C4-2B (cell line): Measurements from ENCODE around the gene CMTM2.

Source experiments
- H3K27ac ChIP-seq: fragments of 450-650 bp; 2 replicates; pipeline ENCODE4 v1.5.1; 2017
- ZFX ChIP-seq: fragments of 450-650 bp; IDR thresholded peaks from 2 replicates; pipeline ENCODE4 v1.6.1; 2017
- TF ChIP-seq, protein P1 (sequence below): fragments of 450-650 bp; conservative IDR thresholded peaks from 2 replicates; pipeline ENCODE4 v1.5.1; 2017; ENCODE audit warnings: mild to moderate bottlenecking

Gene CMTM2

DNA sequence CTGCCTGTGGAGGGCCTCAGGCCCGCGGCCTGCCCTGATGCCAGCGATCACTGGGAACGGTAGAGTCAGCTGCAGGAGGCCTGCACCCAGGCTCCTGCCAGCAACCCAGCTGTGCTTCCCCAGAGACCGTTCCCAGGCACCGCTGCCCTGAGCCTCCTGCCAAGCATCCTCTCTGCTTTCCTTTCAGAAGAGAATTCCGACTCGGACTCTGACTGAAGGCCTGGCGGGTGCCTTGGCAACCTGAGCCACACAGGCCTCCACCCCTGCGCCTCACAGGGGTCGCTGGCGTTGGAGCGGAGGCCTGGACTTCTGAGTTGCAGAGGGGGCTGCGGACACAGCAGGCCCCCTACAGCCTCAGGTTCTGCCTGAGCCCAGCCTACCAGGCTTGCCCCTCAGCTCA lies 33.2 kb downstream of the CMTM2 start:
- no peak overlapping the region for H3K27ac ChIP-seq
- TF ChIP-seq, protein P1, sequence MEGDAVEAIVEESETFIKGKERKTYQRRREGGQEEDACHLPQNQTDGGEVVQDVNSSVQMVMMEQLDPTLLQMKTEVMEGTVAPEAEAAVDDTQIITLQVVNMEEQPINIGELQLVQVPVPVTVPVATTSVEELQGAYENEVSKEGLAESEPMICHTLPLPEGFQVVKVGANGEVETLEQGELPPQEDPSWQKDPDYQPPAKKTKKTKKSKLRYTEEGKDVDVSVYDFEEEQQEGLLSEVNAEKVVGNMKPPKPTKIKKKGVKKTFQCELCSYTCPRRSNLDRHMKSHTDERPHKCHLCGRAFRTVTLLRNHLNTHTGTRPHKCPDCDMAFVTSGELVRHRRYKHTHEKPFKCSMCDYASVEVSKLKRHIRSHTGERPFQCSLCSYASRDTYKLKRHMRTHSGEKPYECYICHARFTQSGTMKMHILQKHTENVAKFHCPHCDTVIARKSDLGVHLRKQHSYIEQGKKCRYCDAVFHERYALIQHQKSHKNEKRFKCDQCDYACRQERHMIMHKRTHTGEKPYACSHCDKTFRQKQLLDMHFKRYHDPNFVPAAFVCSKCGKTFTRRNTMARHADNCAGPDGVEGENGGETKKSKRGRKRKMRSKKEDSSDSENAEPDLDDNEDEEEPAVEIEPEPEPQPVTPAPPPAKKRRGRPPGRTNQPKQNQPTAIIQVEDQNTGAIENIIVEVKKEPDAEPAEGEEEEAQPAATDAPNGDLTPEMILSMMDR = no peak
- no peak for TF ChIP-seq ZFX

DNA sequence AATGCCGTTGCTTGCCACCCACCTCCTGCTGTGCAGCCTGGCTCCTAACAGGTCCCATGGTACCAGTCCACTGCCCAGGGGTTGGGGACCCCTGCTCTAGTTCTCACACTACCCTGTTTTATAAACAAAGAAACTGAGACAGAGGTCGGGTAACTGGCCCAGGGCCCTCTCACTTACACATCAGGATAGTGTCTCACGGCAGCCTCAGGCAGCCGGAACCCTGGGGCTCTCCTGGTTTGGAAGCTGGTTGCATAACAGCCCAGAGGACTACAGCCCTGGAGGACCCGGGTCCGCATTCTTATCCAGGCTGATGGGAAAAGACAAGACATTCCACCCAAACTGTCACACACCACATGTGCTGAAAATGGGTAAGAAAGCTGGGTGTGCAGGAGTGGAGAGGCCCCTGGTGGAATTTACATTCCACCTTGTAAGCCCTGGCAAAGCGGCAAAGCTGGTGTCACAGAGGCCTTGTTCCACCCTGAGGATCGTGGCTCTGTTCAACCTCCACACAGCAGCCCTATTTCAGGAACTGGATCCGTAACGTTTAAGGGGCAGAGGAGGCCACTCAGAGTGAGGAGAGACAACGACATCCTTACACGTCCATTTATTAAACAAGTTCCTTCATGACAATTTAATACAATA lies 35.0 kb downstream of the CMTM2 start:
- no peak for TF ChIP-seq ZFX
- TF ChIP-seq, protein P1 = no peak
- no peak overlapping the region for H3K27ac ChIP-seq

DNA sequence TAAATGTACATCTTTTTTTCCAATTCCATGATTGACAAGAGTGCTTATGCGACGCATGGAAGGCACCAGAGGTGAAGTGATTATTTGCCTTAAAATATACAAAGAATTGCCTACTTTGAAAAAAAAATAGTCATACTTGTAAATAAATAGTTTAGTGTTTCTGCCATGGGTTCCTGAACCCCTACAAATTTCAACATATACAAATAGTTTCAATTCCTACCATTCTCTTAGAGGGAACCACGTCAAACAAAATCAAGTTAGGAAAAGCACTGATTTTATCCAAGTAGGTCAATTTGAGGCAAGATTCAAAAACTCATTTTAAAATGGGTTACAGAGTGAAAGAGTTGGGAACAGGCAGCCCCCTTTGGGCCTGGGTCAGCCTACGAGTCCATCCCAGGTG lies 36.9 kb downstream of the CMTM2 start:
- TF ChIP-seq, protein P1 = no peak
- TF ChIP-seq ZFX = no peak
- H3K27ac ChIP-seq = no peak overlapping the region

DNA sequence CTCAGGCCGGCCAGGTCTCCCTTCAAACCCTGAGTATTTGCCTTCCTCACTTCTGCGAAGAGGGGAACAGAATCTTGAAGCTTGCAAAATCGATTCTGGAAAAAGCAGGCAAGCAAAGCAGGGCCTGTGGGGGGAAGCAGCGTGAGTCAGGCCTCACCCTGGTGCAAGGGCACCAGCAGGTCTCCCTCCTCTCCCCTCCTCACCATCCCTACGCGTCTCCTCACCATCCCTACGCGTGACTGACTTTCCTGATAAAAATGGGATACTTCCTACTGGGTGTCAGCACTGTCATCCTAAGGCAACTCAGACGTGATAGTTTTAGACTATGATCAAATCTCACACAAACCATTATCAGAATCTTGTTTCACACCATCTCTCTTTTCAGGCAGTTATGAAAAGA lies 37.3 kb downstream of the CMTM2 start:
- H3K27ac ChIP-seq = no peak overlapping the region
- TF ChIP-seq, protein P1 = no peak
- no peak for TF ChIP-seq ZFX

DNA sequence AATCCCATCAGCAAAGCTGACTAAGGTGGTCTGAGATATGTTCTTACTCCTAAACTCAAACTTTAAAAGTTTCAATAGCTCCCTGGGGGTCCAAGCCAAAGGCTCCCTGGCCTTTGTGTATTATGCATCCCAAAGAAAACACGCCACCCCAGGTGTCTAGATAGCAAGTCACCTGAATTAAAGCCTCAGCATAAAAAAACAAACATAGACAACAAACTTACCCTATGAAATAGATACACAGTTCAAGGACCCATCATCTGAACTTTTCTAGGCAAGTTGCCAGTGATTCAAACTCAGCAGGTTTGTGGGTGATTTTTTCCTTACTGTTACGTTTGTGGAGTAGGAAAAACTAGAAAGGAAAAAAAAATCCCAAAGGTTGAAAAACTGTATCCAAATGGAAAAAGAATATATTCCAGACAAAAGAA lies 37.8 kb downstream of the CMTM2 start:
- TF ChIP-seq, protein P1 = no peak
- TF ChIP-seq ZFX = no peak
- no peak overlapping the region for H3K27ac ChIP-seq

DNA sequence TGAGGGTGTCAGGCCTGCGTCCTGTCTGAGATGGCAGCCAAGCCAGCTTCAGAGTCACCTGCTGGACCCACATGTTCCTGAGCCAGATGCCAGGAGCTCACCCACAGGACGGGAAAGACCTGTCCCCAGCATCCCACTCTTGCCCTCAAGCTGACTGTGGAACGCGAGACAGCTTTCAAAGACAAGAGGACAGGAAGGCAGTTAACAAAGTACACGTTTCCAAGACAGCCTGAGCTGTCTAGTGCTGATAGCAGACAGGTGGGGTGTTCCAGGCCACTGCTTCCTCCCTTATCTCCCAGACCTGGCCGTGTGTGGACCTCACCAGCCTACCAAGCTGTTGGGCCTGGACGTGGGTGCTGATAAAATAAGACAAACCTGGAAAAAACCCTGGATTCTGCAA lies 38.5 kb downstream of the CMTM2 start:
- TF ChIP-seq, protein P1 = no peak
- TF ChIP-seq ZFX = no peak
- H3K27ac ChIP-seq = no peak overlapping the region

DNA sequence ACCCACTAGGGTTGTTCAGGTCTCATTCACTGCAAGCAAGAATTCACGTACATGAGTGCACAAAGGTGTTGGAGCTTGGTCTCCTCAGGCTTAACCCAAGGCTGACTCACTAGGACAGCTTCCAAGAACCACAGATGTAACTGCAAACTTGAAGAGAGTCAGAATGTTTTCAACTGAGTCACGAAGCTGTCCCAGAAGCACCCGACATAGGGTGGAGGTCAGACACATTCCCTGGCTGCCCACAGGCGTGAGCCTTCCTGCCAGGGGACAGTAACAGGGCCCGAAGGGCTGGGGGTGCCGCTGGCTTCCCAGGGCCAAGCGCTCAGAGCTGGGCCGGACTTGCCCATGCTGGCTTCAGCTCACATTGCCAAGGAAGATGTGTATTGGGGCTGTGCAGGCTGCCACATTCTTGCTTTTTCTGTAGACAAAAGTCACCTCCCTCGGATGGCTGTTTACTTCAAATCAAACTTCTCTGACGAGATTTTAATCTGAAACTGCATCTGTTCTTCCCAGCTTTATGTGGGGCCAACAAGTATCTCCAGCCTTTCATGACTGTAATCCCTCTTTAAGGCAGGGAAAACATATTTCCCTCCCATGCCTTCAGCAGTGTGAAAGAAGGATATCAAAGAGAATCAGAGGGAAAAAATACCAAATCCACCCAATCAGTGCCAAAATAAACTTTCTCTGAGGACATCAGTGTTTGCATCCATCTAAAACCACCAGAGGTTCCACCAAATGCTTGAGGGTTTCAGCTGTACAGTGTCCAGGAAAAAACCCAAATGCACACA lies 39.5 kb downstream of the CMTM2 start:
- H3K27ac ChIP-seq = no peak overlapping the region
- TF ChIP-seq ZFX = no peak
- TF ChIP-seq, protein P1 = no peak
